Measurements from ENCODE around the gene MCTP2. TPM values are rescaled to one million over a fixed set of nuclear protein-coding genes. Genes with fewer than 3 reads are reported as not detected.

Gene MCTP2
- total RNA-seq, 1 donor from 2014 or later, result 54.2 TPM

- intact Hi-C loops (cut with micrococcal nuclease), result loop anchor here (1.0 to 2.0 kb wide), 7 partner anchors 9 to 57 kb away; partner anchors contain the start of gene MCTP2
- no peak for TF ChIP-seq CTCF (IDR thresholded peaks at IDR 0.05)
- Mint-ChIP-seq H3K4me1 (peaks cover 89% of the 10 kb centered on the region), H3K36me3 (ENCODE audit: low read depth) (peaks cover 7% of the 10 kb centered on the region), H3K9me3 (no peaks in the 10 kb centered on the region), H3K27ac (peak overlapping the region; percentile 92), H3K27me3 (no peaks in the 10 kb centered on the region), H3K4me3 (peak overlapping the region; percentile 80)
- peak; percentile 41 for DNase-seq
- ChIA-PET CTCF (interaction anchor here (0.6 to 8.0 kb wide), 14 partner anchors 8 to 125 kb away, joined by 3 to 43 read pairs (median 5); partner anchors contain the start of gene MCTP2), POLR2A (interaction anchor here (0.6 to 5.7 kb wide), 15 partner anchors 9 to 1384 kb away, joined by 3 to 63 read pairs (median 7); partner anchors contain the start of gene MCTP2)
- peak; percentile 92 for ATAC-seq (ENCODE audit: low read depth)
These were observed 56.5 kb downstream of the MCTP2 start for GRCh38 chr15:94287794-94288246.

- Mint-ChIP-seq H3K36me3 (ENCODE audit: low read depth) (peaks cover 2% of the 10 kb centered on the region), H3K27ac (peak overlapping the region; percentile 67), H3K4me3 (peak overlapping the region; percentile 17), H3K27me3 (no peaks in the 10 kb centered on the region), H3K4me1 (peaks cover 88% of the 10 kb centered on the region), H3K9me3 (no peaks in the 10 kb centered on the region)
- CTCF ChIA-PET, result interaction anchor here (0.8 to 8.0 kb wide), 4 partner anchors 16 to 60 kb away, joined by 3 to 43 read pairs (median 4); partner anchors contain the start of gene MCTP2
- no peak for DNase-seq
- POLR2A ChIA-PET, result interaction anchor here (0.9 to 1.4 kb wide), 5 partner anchors 15 to 61 kb away, joined by 3 to 15 read pairs (median 4); partner anchors contain the start of gene MCTP2
- no peak for ATAC-seq (ENCODE audit: low read depth)
- intact Hi-C loops (cut with micrococcal nuclease), result no loop called here
- no peak for TF ChIP-seq CTCF (IDR thresholded peaks at IDR 0.05)
These were observed 59.4 kb downstream of the MCTP2 start for GRCh38 chr15:94290730-94291129.

GRCh38 chr15:94293411-94294402, 62.3 kb downstream of the MCTP2 start:
- H3K4me1 Mint-ChIP-seq, result peaks cover 85% of the 10 kb centered on the region
- ATAC-seq (ENCODE audit: low read depth) (no peak), DNase-seq (no peak)
- no peaks in the 10 kb centered on the region for H3K9me3 Mint-ChIP-seq
- TF ChIP-seq CTCF (IDR thresholded peaks at IDR 0.05), result no peak
- H3K27ac Mint-ChIP-seq, result peak overlapping the region; percentile 46
- peak overlapping the region; percentile 13 for H3K4me3 Mint-ChIP-seq
- ChIA-PET CTCF (interaction anchor here (1.1 kb wide), 1 partner anchor 130 kb away, joined by 4 read pairs; no protein-coding TSS in a partner anchor), POLR2A (interaction anchor here (0.8 to 1.1 kb wide), 2 partner anchors 53 to 64 kb away, joined by 3 to 6 read pairs; no protein-coding TSS in a partner anchor)
- no peaks in the 10 kb centered on the region for H3K27me3 Mint-ChIP-seq
- intact Hi-C loops (cut with micrococcal nuclease), result no loop called here
- H3K36me3 Mint-ChIP-seq (ENCODE audit: low read depth), result peaks cover 2% of the 10 kb centered on the region

- H3K27ac Mint-ChIP-seq, result peak overlapping the region; percentile 7
- ChIA-PET POLR2A (interaction anchor here (0.6 to 1.5 kb wide), 5 partner anchors 10 to 65 kb away, joined by 3 to 7 read pairs (median 4); partner anchors contain the start of gene MCTP2), CTCF (no interaction called here)
These were observed 63.2 kb downstream of the MCTP2 start for GRCh38 chr15:94294556-94294955.

More at GRCh38 chr15:94294556-94294955, 63.2 kb downstream of the MCTP2 start:
- intact Hi-C loops (cut with micrococcal nuclease), result no loop called here
- Mint-ChIP-seq H3K4me1 (peaks cover 86% of the 10 kb centered on the region), H3K27me3 (no peaks in the 10 kb centered on the region), H3K9me3 (no peaks in the 10 kb centered on the region), H3K36me3 (ENCODE audit: low read depth) (peaks cover 2% of the 10 kb centered on the region), H3K4me3 (no peak overlapping the region)
- TF ChIP-seq CTCF (IDR thresholded peaks at IDR 0.05), result no peak
- ATAC-seq (ENCODE audit: low read depth), result no peak
- no peak for DNase-seq

Data from activated B cell treated with CpG ODN at 0.5 μM for 24 hours (primary cell).